ENCODE data around the gene NECAP2. TPM values are rescaled to one million over a fixed set of nuclear protein-coding genes. Genes with fewer than 3 reads are reported as not detected.

The NECAP2 gene
- total and polyA plus RNA-seq, 10 donors = 59.7 to 150 (median 117) TPM

DNA sequence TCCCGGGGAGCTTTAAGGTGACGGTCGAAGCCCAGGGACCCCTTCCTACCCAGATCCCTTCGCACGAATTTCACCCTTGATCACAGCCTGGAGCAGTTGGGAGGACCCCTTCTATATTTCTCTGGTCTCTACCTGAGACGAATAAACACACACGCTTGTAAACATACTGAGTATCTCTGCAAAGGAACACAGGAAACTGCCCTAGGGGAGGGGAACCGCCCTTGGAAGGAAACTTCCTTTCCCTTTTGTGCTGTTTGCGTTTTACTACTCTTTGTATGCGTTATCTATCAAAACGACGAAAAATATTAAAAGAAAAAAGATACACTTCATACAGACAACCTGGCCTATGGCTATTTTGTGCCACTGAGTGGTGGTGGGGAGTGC is 750 bp downstream of the NECAP2 start:
- Histone ChIP-seq H3K36me3 (peaks cover 0 to 45% (median 31%) of the 10 kb centered on the region in 6 donors), H3K9me3 (no peaks in the 10 kb centered on the region), H3K27ac (peak overlapping the region; percentile 84 to 96 (median 94)), H3K4me1 (peaks cover 25 to 72% (median 49%) of the 10 kb centered on the region in 6 donors), H3K27me3 (replicated peaks in 1 of 7) (no peaks in the 10 kb centered on the region), H3K4me3 (peak overlapping the region; percentile 68 to 99 (median 97))
- 0 to 2% (median 1%) methylated on average over 12 of the region's 12 CpGs for WGBS, 5 donors
- intact Hi-C loops (cut with DNase I; ENCODE audit: low total_unique reads) = no loop called here
- TF ChIP-seq POLR2A (IDR thresholded peaks at IDR 0.05) = no peak
- TF ChIP-seq, protein P1, sequence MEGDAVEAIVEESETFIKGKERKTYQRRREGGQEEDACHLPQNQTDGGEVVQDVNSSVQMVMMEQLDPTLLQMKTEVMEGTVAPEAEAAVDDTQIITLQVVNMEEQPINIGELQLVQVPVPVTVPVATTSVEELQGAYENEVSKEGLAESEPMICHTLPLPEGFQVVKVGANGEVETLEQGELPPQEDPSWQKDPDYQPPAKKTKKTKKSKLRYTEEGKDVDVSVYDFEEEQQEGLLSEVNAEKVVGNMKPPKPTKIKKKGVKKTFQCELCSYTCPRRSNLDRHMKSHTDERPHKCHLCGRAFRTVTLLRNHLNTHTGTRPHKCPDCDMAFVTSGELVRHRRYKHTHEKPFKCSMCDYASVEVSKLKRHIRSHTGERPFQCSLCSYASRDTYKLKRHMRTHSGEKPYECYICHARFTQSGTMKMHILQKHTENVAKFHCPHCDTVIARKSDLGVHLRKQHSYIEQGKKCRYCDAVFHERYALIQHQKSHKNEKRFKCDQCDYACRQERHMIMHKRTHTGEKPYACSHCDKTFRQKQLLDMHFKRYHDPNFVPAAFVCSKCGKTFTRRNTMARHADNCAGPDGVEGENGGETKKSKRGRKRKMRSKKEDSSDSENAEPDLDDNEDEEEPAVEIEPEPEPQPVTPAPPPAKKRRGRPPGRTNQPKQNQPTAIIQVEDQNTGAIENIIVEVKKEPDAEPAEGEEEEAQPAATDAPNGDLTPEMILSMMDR (IDR thresholded peaks at IDR 0.05 in 8 of 11, conservative IDR thresholded peaks at IDR 0.05 in 3 of 11) = no peak
- no peak for TF ChIP-seq POLR2AphosphoS5 (IDR thresholded peaks at IDR 0.05)
- no peak for DNase-seq

DNA sequence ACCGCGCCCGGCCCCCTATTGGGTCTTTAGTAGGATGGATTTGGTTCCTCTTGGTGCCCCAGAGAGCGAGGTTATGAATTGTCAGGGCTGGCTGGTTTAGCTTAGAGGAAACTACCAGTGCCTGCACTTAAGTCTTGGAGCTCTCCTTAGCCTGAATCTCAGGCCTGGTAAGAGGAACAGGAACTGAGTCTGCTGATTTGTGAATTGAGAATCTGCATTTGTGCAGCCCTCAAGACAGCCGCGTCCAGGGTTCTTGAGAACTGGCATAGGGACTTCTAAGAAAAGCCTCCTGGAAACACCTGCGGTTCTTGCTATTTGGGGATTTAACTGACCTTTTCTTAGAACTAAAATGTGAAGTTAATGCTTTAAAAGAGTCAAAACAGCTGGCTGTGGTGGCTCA is 1.7 kb downstream of the NECAP2 start:
- WGBS, 5 donors = 72 to 81% (median 73%) methylated on average over 7 of the region's 7 CpGs
- H3K4me1 ChIP-seq = peaks cover 25 to 81% (median 49%) of the 10 kb centered on the region in 6 donors
- H3K36me3 ChIP-seq = peaks cover 0 to 55% (median 39%) of the 10 kb centered on the region in 6 donors
- no peak for DNase-seq
- peak overlapping the region; percentile 3 to 96 (median 92) for H3K27ac ChIP-seq
- intact Hi-C loops (cut with DNase I; ENCODE audit: low total_unique reads) = no loop called here
- no peaks in the 10 kb centered on the region for H3K27me3 ChIP-seq (replicated peaks in 1 of 7)
- TF ChIP-seq POLR2A (IDR thresholded peaks at IDR 0.05) (no peak), POLR2AphosphoS5 (IDR thresholded peaks at IDR 0.05) (peak in 1 of 3 donors; percentile 23)
- TF ChIP-seq, protein P1 (IDR thresholded peaks at IDR 0.05 in 8 of 11, conservative IDR thresholded peaks at IDR 0.05 in 3 of 11) = no peak
- no peaks in the 10 kb centered on the region for H3K9me3 ChIP-seq
- peak overlapping the region in 5 of 8 donors; percentile 81 to 99 (median 96) for H3K4me3 ChIP-seq

DNA sequence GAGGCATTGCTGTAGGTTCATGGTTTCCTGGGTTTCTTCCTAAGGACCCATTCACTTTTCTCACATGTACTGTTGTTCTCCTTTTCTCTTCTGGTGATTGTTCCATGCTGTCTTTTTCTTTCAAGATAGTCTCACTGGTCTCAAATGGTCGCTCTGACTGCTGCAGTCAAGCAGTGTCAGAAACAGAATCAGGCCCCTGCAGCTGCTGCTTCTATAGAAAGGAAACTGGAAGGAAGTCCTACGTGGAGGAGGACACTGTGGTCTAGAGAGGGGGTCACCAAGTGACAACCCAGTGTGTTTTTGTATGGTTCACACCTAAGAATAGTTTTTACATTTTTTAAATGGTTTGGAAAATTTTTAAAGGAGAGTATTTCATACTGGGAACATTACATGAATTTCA is 2.4 kb downstream of the NECAP2 start:
- DNase-seq = no peak
- H3K4me1 ChIP-seq = peaks cover 25 to 88% (median 49%) of the 10 kb centered on the region in 6 donors
- H3K4me3 ChIP-seq = peak overlapping the region in 2 of 8 donors; percentile 92 to 99
- no peaks in the 10 kb centered on the region for H3K9me3 ChIP-seq
- H3K36me3 ChIP-seq = peaks cover 0 to 61% (median 46%) of the 10 kb centered on the region in 6 donors
- WGBS, 5 donors = 32 to 43% (median 38%) methylated on average over 2 of the region's 2 CpGs
- no peaks in the 10 kb centered on the region for H3K27me3 ChIP-seq (replicated peaks in 1 of 7)
- H3K27ac ChIP-seq = peak overlapping the region in 7 of 8 donors; percentile 3 to 96 (median 91)
- intact Hi-C loops (cut with DNase I; ENCODE audit: low total_unique reads) = no loop called here
- no peak for TF ChIP-seq POLR2AphosphoS5 (IDR thresholded peaks at IDR 0.05)
- TF ChIP-seq, protein P1 (IDR thresholded peaks at IDR 0.05 in 8 of 11, conservative IDR thresholded peaks at IDR 0.05 in 3 of 11) = no peak
- TF ChIP-seq POLR2A (IDR thresholded peaks at IDR 0.05) = no peak

- TF ChIP-seq, protein P1 (IDR thresholded peaks at IDR 0.05 in 8 of 11, conservative IDR thresholded peaks at IDR 0.05 in 3 of 11) = no peak
- no peak for TF ChIP-seq POLR2A (IDR thresholded peaks at IDR 0.05)
- no peak for TF ChIP-seq POLR2AphosphoS5 (IDR thresholded peaks at IDR 0.05)
- no peaks in the 10 kb centered on the region for H3K27me3 ChIP-seq (replicated peaks in 1 of 7)
- H3K27ac ChIP-seq = peak overlapping the region in 7 of 8 donors; percentile 5 to 96 (median 91)
- H3K9me3 ChIP-seq = no peaks in the 10 kb centered on the region
- peaks cover 25 to 88% (median 51%) of the 10 kb centered on the region in 6 donors for H3K4me1 ChIP-seq
- 68 to 80% (median 75%) methylated on average over 12 to 14 of the region's 14 CpGs for WGBS, 5 donors
- H3K4me3 ChIP-seq = peak overlapping the region in 2 of 8 donors; percentile 4 to 92
- DNase-seq = peak; percentile 62
- H3K36me3 ChIP-seq = peaks cover 0 to 74% (median 58%) of the 10 kb centered on the region in 6 donors
- intact Hi-C loops (cut with DNase I; ENCODE audit: low total_unique reads) = no loop called here
Observed at GRCh38 chr1:16443975-16444770, 3.6 kb downstream of the NECAP2 start.
